Measurements from ENCODE around the gene COG8. TPM values are rescaled to one million over a fixed set of nuclear protein-coding genes. Genes with fewer than 3 reads are reported as not detected.

COG8 gene
- total and polyA plus RNA-seq, 9 of the 15 experiments (the other 6 are each of a cell fraction or from before 2014, with no cell fraction given): 3.7 to 42.6 (median 30.1) TPM

- TF ChIP-seq SIX5 (IDR thresholded peaks at IDR 0.05; ENCODE audit: borderline replicate concordance in 1 of 2, insufficient read depth in 1 of 2, low read depth in 1 of 2, low read length in 2 of 2) (no peak), OTX1 (CRISPR knock-in tag; IDR thresholded peaks at IDR 0.05) (no peak), STAT6 (CRISPR knock-in tag; IDR thresholded peaks at IDR 0.05) (no peak; the same call in 1 of the 2 replicates), ZHX1 (conservative IDR thresholded peaks at IDR 0.05; ENCODE audit: low read length) (no peak), NFATC3 (IDR thresholded peaks at IDR 0.05) (no peak), BCLAF1 (IDR thresholded peaks at IDR 0.05; ENCODE audit: borderline replicate concordance in 1 of 2, control insufficient read depth in 1 of 2, low read depth in 2 of 2, low read length in 1 of 2) (no peak), TRIM24 (IDR thresholded peaks at IDR 0.05) (no peak), SNIP1 (IDR thresholded peaks at IDR 0.05; ENCODE audit: low read depth) (no peak), NR2C2 (CRISPR knock-in tag; IDR thresholded peaks at IDR 0.05) (no peak), NR2C2 (tag; IDR thresholded peaks at IDR 0.05) (peak; percentile 90), FOXP1 (CRISPR knock-in tag; IDR thresholded peaks at IDR 0.05) (no peak), ZKSCAN8 (CRISPR knock-in tag; IDR thresholded peaks at IDR 0.05) (no peak), COPS2 (conservative IDR thresholded peaks at IDR 0.05) (no peak), ZFP30 (CRISPR knock-in tag; IDR thresholded peaks at IDR 0.05; ENCODE audit: borderline replicate concordance) (no peak), ARNT (IDR thresholded peaks at IDR 0.05) (no peak), YBX1 (IDR thresholded peaks at IDR 0.05) (no peak), HMG20A (CRISPR knock-in tag; conservative IDR thresholded peaks at IDR 0.05) (no peak), U2AF1 (optimal IDR thresholded peaks at IDR 0.05; ENCODE audit: low read depth, low read length) (no peak)
- TF ChIP-seq, protein P1, sequence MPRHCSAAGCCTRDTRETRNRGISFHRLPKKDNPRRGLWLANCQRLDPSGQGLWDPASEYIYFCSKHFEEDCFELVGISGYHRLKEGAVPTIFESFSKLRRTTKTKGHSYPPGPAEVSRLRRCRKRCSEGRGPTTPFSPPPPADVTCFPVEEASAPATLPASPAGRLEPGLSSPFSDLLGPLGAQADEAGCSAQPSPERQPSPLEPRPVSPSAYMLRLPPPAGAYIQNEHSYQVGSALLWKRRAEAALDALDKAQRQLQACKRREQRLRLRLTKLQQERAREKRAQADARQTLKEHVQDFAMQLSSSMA (CRISPR knock-in tag; IDR thresholded peaks at IDR 0.05): peak; percentile 92; the same call in 1 of the 2 replicates
Observed at GRCh38 chr16:69330286-69331109, 8.9 kb downstream of the COG8 start, which contains the start of gene PDF (continued).

All from K562 (cell line).